HepG2 (cell line): ENCODE measurements around the gene ZNF316. TPM values are rescaled to one million over a fixed set of nuclear protein-coding genes. Genes with fewer than 3 reads are reported as not detected.

ENCODE experiments used
- ATAC-seq: fragments of 200-7000 bp; cut with Tn5 transposase; 3 replicates; pipeline ENCODE4 v1.9.1; 2020; ENCODE audit warnings: mild to moderate bottlenecking, moderate library complexity
- BruUV-seq: library from RNA; stranded (reverse); fragments of 400-500 nt; replicated peaks from 2 replicates; lab custom pipeline; 2021; lab: Mats Ljungman, UMichigan
- CTCF ChIA-PET: fragments of 300-600 bp; formaldehyde crosslinking; extraction: SDS; loops from one replicate; lab custom pipeline; 2021; ENCODE audit warnings: low total read pairs, inconsistent platforms, low intra/inter-chr PET ratio; lab: Yijun Ruan, JAX
- POLR2A ChIA-PET: fragments of 350-600 bp; sonication (Branson Sonifier 250); formaldehyde crosslinking; loops from one replicate; lab custom pipeline; 2020; ENCODE audit warnings: antibody characterized with exemption, inconsistent platforms; lab: Yijun Ruan, JAX
- DNase-seq: peaks from one replicate; pipeline ENCODE4 v3.0.0-alpha.2; 2015; ENCODE audit warnings: low spot score
- FAIRE-seq: peaks from 3 replicates; lab custom pipeline; 2011; peaks lifted over from hg19 to GRCh38; lab: Jason Lieb, UNC
- H2AFZ ChIP-seq: one replicate; pipeline ENCODE4 v1.6.1; 2011; ENCODE audit warnings: low read length, inconsistent platforms
- H3K27ac ChIP-seq: fragments of 300-600 bp; 3 replicates; pipeline ENCODE4 v1.8.0; 2011; ENCODE audit warnings: mixed run types, mild to moderate bottlenecking, mixed read lengths, low read length, inconsistent platforms; ENCODE audit not compliant: insufficient read depth; ENCODE audit errors: extremely low read length
- H3K27me3 ChIP-seq, 2 experiments: fragments of 200-600 bp in 1 of 2; 2 replicates in 1 of 2; 3 replicates in 1 of 2; pipeline versions ENCODE4 v1.6.0 to v1.8.0; 2011; ENCODE audit warnings: low read length in 2 of 2, mild to moderate bottlenecking in 2 of 2, moderate library complexity in 2 of 2, inconsistent platforms in 1 of 2; ENCODE audit not compliant: insufficient read depth in 2 of 2, control insufficient read depth in 1 of 2
- H3K36me3 ChIP-seq, 2 experiments: fragments of 200-600 bp in 1 of 2; replicated peaks in 1 of 2; 2 replicates in 1 of 2; 3 replicates in 1 of 2; pipeline versions ENCODE4 v1.5.1 to v1.8.0; 2011; ENCODE audit warnings: low read length in 2 of 2, inconsistent platforms in 1 of 2; ENCODE audit not compliant: insufficient read depth in 2 of 2, control insufficient read depth in 1 of 2
- H3K4me1 ChIP-seq: 2 replicates; pipeline ENCODE4 v1.5.1; 2012; ENCODE audit warnings: low read length, inconsistent platforms; ENCODE audit not compliant: insufficient read depth
- H3K4me2 ChIP-seq: 2 replicates; pipeline ENCODE4 v1.6.0; 2011; ENCODE audit warnings: low read depth, low read length, inconsistent platforms
- H3K4me3 ChIP-seq, 3 experiments: fragments of 200-600 bp in 1 of 3; sonication (generic), shearing (Covaris generic) in 1 of 3; replicated peaks in 1 of 3; 2 replicates each; pipeline ENCODE4 v1.5.1; 2011 to 2016; ENCODE audit warnings: low read length in 3 of 3, inconsistent platforms in 2 of 3, low read depth in 2 of 3, mild to moderate bottlenecking in 2 of 3, control low read depth in 1 of 3, mixed read lengths in 1 of 3; ENCODE audit not compliant: insufficient read depth in 1 of 3
- H3K79me2 ChIP-seq: one replicate; pipeline ENCODE4 v1.6.1; 2011; ENCODE audit warnings: low read length, inconsistent platforms; ENCODE audit not compliant: insufficient read depth
- H3K9ac ChIP-seq: 2 replicates; pipeline ENCODE4 v1.6.0; 2011; ENCODE audit warnings: mild to moderate bottlenecking, low read depth, low read length, inconsistent platforms; ENCODE audit not compliant: insufficient read depth
- H3K9me3 ChIP-seq: 2 replicates; pipeline ENCODE4 v1.5.1; 2012; ENCODE audit warnings: mild to moderate bottlenecking, low read length
- H4K20me1 ChIP-seq: 2 replicates; pipeline ENCODE4 v1.6.0; 2011; ENCODE audit warnings: inconsistent platforms, mild to moderate bottlenecking, low read length, moderate library complexity; ENCODE audit not compliant: insufficient read depth
- DZIP1 ChIP-seq: sonication (generic); formaldehyde crosslinking; IDR thresholded peaks from 2 replicates; pipeline ENCODE4 v1.5.0; 2020; ENCODE audit warnings: mild to moderate bottlenecking, missing genetic modification reagents
- ZBTB33 ChIP-seq: sonication (generic); formaldehyde crosslinking; IDR thresholded peaks from 2 replicates; pipeline ENCODE4 v1.4.0; 2020; ENCODE audit warnings: missing genetic modification reagents
- ZKSCAN8 ChIP-seq: IDR thresholded peaks from 2 replicates; pipeline ENCODE4 v1.6.1; 2016; ENCODE audit warnings: borderline replicate concordance, missing genetic modification reagents, missing compliant biosample characterization
- WGBS: methylation state at CpG from one replicate; pipeline ENCODE4 v1.1.6; 2017; ENCODE audit warnings: low lambda C conversion rate; 5-methylcytosine and 5-hydroxymethylcytosine counted together
- in situ Hi-C: cut with HindIII; loops from 2 replicates; pipeline ENCODE4 v1.10.0; 2017; ENCODE audit warnings: low pct_unique_long_range_greater_than_20kb; ENCODE audit not compliant: extremely low pct_ligation_motif_present
- intact Hi-C: fragments of 100-400 bp; cut with micrococcal nuclease; formaldehyde crosslinking; loops from one replicate; pipeline ENCODE4 v1.10.0; 2022; ENCODE audit not compliant: unreplicated experiment
- polyA plus RNA-seq, 8 experiments: library from polyadenylated mRNA; depleted of rRNA in 3 of 8; stranded (reverse) in 7 of 8; unstranded in 1 of 8; fragments of >200 nt; fragmentation: Illumina TruSeq in 4 of 8; extraction: Trizol in 4 of 8; gene quantifications; 2 replicates each; pipeline versions ENCODE4 v1.2.1 to v1.2.3, GENCODE V29; 2011 to 2016; ENCODE audit warnings: low read depth in 4 of 8, missing spikeins in 1 of 8, mixed read lengths in 1 of 8; ENCODE audit not compliant: insufficient read depth in 1 of 8
- total RNA-seq, 5 experiments: library from RNA; depleted of rRNA; stranded (reverse); fragments of >200 nt; fragmentation: Illumina TruSeq; extraction: Trizol; gene quantifications; 2 replicates each; pipeline ENCODE4 v1.2.3, GENCODE V29; 2016; ENCODE audit warnings: low read depth in 1 of 5

Gene ZNF316
- total and polyA plus RNA-seq, 2 of the 13 experiments (the other 11 are each of a cell fraction or from before 2014, with no cell fraction given) = 4.3 to 9.9 TPM

GRCh38 chr7:6644728-6645127, 7.6 kb downstream of the ZNF316 start (continued):
- TF ChIP-seq DZIP1 = no peak

GRCh38 chr7:6646465-6646864, 9.3 kb downstream of the ZNF316 start:
- H3K9me3 ChIP-seq = no peaks in the 10 kb centered on the region
- CTCF ChIA-PET = no interaction called here
- no TSS peak for BruUV-seq

More at GRCh38 chr7:6646465-6646864, 9.3 kb downstream of the ZNF316 start:
- Histone ChIP-seq H3K4me2 (no peak overlapping the region), H3K27ac (no peak overlapping the region), H3K9ac (no peak overlapping the region), H4K20me1 (no peaks in the 10 kb centered on the region), H3K4me3 (no peak overlapping the region), H3K4me1 (peaks cover 1% of the 10 kb centered on the region; the same call in 1 of the 2 replicates), H2AFZ (no peak overlapping the region), H3K27me3 (no peaks in the 10 kb centered on the region), H3K79me2 (no peaks in the 10 kb centered on the region), H3K36me3 (peaks cover 20 to 49% of the 10 kb centered on the region in 2 experiments; a peak in 4 of 5 replicates)
- DNase-seq (no peak), ATAC-seq (no peak), FAIRE-seq (no peak)
- intact Hi-C loops = no loop called here
- in situ Hi-C loops = no loop called here
- 90% methylated on average over 2 of the region's 8 CpGs for WGBS
- TF ChIP-seq ZBTB33 (CRISPR knock-in tag) (no peak), ZKSCAN8 (no peak)
- POLR2A ChIA-PET = no interaction called here
